Stimulated activated CD4-positive, alpha-beta T cell treated with anti-CD3 and anti-CD28 coated beads, Interleukin-2, amount 100 ng/mL, for 4 hours (primary cell): Measurements from ENCODE around the gene WDR3.
"Not testable (repeated sequence)": the region's sequence is repeated elsewhere in the genome, so short reads cannot be mapped to it uniquely, and the experiment has no call there.

ENCODE experiments used
- DNase-seq: peaks from one replicate; pipeline ENCODE4 v3.0.0-alpha.2; 2020; ENCODE audit warnings: low read depth

WDR3 gene

DNA sequence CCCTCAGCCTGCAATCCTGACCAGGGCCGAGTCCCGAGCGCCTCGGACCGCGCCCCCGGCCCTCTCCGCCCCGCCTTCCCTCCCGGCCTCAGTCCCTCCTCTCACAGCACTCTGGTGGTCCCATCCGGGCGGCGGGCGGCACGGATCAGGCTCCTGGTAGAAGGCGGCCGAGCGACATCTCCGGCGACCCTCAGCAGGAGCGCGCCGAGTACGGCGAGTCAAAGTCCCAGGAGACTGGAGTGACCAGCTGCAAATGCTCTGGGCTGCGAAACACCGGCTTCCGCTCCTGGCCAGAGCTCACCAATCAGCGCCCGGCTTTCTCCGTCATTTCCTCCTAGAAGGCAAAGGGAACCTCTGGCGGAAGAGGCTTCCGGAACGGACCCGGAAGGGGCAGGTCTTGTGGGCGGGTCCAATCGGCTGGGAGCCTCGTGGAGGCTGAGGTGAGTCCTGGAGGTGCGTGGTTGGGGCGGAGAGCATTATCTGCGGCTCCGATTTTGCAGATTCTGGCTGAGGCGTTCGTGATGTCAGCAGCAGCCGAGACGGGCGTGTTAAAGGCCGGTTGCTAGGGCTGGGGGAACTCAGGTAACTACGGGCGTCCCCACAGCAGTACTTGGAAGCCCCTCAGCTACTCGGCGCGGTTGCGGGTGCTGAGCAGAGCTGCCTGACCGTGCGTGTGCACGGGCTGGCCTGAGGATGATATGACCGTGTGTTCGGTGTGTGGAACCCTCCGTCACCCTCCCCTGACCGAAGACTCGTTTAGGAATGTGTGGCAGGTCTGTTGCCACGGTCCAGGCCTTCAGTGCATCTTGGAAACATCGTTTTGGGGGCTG is at the start of gene WDR3, which contains the start of gene GDAP2:
Gene WDR3, plus strand, starts transcription at position 397 of the 830 bp plus-strand sequence. CDS start 3,581 bp downstream, outside the sequence.
Gene GDAP2, minus strand, starts transcription at position 279 of the 830 bp plus-strand sequence. CDS start 9,264 bp downstream, outside the sequence.
- DNase-seq = peak; percentile 95

DNA sequence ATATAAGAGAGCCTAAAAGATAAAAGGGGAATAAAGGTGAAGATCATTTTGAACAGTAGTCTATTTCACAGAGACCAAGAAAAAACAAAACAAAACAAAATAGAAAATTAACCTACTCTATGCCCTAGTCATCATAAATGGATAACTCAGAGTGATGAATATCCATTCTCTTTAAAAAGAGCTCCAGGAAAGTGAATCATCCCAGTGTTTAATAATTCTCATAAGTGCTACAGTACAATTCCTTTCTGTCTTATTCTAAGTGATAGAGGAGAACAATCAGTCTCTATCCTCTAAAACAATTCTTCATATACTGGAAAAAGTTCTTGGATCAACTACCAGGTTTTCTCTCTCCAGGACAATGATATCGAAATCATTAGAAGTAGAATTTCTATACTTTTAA is 45.9 kb upstream of the WDR3 start:
- DNase-seq = no peak

DNA sequence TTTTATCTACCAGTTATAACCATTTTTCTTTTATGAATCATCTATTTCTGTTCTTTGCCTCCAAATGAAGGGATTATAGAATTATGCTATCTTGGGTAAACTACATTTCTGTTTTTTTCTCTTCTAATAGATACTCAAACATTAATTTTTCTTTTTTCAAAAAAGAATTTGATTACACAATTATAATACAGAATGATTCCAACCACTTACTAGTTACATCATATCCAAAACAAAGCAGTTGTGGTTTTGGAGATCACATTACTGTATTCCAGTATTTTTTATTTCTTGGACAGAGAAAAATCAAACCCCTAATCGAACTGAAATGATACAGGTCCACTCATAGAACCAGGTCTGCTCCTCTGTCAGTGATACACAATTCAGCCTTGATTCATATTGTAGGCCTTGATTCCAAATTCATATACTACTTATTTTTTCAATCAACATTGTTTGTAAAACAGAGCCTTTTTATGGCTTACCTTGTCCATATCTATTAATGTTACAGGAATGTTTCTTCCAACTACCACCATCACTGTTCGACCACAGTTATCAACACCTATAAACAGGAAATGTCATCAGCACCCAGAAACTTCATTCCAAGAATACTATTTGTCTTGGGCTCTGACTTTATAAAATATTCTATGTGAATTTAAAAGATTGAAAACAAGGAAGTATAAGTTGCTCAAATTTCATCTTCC is 43.3 kb upstream of the WDR3 start:
- DNase-seq = no peak

DNA sequence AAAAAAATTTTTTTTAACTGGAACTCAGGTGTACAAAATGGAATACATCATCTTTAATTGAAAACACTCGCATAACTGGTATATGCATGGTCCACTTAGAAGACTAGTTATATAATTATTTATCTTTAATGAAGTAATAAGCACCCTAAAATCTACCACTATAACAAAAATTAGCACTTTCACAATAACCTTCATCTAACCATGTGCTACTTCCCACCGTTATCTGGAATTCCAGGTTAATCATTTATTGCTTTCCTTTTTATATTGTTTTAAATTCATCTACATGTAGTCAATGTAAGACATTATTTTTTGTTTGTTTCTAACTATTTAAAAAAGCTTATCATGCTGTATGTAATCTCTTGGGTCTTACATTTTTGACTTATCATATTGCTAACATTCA is 39.1 kb upstream of the WDR3 start:
- no peak for DNase-seq

DNA sequence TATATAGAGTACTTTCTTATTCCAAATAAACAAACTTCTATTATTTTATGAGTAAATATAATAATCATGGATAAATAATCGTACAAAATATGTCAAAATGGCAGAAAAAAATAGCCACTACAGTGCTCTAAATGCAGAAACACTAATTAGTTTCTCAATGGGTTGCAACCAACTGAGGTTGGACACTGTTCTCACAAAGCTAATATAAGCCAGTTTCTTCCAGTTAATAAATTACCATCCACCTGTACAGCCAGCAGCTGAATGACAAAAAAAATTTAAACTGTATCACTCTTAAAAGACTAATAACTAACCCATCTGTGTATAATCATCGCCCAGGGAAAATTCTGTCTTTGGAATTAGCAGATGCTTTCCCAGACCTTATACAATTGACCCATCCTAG is 37.0 kb upstream of the WDR3 start:
- no peak for DNase-seq

DNA sequence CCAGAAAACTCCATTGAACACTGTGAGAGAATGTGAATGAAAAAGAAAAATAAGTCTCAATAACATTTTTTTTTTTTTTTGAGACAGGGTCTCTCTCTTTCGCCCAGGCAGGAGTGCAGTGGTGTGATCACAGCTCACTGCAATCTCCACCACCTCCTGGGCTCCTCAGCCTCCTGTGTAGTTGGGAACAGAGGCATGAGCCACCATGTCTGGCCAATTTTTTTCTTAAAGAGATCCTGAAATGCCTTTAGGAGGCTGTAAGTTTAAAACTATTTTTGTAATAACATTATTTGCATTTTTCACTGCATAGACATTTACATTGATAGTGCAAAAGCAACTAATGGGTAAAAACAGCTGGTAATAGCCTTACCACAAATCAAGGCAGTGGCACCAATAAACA is 35.5 kb upstream of the WDR3 start:
- DNase-seq = no peak

DNA sequence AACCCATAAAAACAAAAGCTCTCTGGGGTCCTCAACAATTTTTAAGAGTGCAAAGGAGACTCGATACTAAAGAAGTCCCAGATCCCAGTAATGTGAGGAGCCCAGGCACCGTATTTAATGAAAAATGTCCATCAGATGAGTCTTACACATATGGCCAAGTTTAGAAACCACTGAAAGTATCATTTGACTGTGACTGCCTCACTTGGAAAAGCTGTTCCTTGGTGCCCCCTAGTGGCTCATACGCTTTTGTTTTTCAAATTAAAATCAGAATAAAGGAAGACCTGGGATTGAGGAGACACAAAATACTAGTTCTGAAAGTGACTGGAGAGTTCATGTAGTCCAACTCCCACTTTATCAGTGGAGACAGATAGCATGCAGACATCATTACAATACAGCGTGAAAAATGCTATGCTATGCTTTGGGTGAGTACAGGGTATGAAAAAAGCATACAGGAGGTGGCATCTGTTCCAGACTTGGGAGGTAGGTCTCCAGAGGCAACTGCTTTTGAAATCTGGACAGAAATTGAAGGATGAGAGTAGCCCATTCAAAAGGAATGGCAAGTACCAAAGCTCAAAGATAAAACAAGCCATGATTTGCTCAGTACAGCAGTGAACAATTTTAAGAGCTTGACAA is 33.9 kb upstream of the WDR3 start:
- DNase-seq = peak; percentile 30

DNA sequence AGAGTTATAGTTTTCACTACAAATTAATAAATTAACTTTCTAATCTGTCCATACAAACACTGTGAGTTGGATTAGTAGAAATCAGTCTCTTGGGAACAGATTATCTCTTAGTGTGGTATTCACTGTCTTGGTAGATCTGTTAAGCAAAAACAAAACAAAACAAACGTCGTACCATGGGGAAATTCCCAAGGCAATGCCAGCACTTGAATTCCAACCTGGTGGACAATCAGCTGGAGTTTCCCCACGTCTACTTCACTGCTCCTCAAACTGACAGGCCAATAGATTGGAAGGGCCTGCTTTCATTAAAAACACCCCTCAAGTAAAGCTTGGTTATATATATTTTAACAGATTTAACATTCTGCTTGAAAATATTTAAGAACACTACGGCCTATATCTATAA is 32.0 kb upstream of the WDR3 start:
- DNase-seq = no peak

DNA sequence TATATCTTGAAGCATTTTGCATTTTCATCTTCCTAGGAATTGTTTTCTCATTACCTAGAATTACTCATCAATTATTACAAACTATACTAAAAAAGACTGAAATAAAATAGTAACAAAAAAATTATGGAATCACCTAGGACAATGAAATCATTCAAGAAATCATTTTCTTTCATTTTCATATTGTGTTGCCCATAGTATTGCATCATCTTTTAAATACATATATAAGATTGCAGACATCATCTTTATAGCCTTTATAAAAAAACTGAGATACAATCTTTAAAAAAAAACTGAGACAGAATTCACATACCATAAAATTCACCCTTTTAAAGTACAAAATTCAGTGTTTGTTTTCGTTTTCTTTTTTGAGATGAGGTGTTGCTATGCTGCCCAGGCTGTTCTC is 29.7 kb upstream of the WDR3 start:
- no peak for DNase-seq

DNA sequence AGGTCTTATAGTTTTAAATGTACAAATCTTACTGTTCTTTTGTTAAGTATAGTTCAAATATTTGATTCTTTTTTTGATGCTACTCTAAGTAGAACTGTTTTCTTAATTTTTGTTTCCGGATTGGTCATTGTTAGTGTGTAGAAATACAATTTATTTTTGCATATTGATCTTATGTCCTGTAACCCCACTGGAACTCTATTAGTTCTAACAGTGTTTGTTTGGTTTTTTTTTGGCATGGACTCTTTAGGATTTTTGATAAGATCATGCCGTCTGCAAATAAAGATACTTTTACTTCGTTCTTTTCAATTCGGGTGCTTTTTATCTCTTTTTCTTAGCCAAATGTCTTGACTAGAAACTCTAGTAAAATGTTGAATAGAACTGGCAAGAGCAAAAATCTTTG is 26.6 kb upstream of the WDR3 start:
- DNase-seq = no peak

DNA sequence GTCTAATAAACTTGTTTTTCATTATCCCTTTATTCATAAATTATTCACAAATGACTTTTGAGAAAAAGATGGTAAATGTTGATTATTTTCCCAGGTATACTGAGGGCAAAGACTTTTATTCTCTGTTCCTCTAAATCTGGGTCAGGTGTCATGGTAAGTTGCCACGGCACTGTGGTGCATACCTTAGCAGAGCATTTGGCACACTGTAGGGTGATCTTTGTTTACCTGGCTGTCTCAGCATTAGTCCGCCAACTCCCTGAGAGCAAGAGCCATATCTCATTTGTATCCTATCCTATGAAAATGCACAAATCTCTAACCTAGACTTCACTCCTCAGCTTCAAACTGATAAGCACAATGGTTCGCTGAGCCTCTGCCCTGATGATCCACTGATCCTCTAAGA is 25.1 kb upstream of the WDR3 start:
- no peak for DNase-seq

DNA sequence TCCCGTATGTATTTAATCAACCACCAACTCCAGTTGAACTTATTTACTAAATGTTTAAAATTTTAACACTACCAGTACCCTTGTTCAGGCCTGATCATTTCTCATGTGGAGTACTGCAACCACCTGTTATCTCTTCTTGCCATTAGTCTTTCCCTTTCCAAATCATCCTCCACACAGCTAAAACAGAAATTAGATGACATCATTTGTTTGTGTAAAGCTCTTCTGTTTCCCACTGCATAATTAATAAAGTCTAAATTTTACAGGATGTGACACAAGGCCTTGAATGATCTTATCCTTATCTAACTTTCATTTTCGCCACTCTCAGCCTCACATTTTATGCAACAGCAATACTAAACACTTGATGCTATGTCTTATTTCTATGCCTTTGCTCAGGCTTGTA is 24.5 kb upstream of the WDR3 start:
- DNase-seq = no peak

DNA sequence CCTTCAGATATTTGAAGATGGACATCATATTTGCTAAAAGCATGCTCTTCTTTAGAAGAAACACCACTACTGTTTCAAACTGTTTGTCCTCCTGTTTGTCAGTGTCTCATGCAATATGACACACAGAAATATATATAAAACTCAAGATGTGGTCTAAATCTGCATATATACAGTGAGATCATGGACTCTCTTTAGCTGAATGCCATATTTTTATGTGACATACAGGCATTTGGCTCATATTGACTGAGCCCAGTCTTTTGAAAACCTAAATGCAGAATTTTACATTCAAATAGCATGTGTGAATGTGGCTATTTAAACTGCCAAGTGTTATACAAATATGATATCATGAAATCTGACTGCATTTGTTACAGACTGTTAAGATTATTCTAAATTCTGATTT is 18.5 kb upstream of the WDR3 start:
- DNase-seq = no peak

DNA sequence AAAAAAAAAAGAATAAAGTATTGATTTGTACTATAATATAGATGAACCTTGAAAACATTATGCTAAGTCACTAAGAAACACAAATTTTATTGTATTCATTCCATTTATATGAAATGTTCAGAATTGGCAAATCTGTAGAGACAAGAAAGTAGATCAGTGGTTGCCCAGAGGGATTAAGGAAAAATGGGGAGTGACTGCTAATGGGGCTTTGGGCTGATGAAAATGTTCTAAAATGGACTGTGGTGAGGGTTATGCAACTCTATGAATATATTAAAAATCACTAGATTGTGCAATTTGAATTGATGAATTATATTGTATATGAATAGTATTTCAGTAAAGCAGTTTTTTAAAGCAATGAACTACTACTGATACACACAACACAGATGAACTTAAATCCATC is 10.2 kb upstream of the WDR3 start:
- no peak for DNase-seq

DNA sequence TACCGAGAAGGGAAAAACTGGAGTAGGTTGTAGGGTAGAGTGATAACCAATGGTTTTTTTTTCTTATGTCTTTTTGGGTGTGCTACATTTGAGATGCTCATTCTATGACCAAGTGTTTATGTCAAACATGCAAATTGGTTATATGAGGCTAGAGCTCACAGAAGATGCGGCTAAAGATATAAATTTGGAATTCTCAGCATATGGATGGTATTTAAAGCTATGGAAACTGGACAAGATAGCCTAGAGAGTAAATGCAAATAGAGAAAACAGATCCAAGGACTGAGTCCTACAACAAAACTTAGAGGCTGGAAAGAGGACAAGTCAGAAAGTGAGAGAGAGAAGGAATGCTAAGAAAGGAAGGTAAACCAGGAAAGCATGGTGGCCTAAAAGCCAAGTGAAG is 7.5 kb upstream of the WDR3 start:
- no peak for DNase-seq

DNA sequence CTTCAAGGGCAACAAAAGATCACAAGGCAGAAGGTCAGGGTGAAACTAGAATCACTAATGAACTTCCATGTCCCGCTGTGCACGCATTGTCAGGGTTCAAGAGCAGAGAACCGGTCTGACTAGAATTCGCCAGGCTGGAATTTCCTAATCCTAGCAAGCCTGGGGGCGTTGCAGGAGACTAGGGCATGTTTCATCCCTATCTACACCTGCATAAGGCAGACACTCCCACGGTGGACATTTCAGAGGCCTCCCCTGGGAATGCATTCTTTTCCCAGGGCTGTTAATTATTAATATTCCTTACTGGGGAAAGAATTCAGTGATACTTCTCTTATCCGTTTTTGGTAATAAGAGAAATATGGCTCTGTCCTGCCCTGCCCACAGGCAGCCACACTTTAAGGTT is 6.8 kb upstream of the WDR3 start:
- DNase-seq = not testable (repeated sequence)

DNA sequence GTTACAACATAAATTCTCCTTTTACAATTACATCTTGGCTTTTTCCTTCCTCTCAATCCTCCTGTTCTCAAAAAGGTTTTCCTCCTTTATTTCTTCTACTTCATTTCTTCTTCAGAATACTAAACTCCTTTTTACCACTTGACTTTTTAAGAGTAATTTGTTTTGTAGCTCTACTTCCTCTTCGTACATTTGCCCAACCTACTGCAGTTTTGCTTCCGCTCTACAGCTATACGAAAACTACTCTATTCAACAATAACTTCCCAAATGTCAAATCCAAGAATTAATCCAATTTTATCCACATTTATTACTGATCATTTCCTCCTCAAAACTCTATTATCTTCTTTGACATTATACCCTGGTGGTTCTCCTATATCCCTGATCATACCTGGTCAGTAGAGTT is 3.6 kb upstream of the WDR3 start:
- DNase-seq = no peak

DNA sequence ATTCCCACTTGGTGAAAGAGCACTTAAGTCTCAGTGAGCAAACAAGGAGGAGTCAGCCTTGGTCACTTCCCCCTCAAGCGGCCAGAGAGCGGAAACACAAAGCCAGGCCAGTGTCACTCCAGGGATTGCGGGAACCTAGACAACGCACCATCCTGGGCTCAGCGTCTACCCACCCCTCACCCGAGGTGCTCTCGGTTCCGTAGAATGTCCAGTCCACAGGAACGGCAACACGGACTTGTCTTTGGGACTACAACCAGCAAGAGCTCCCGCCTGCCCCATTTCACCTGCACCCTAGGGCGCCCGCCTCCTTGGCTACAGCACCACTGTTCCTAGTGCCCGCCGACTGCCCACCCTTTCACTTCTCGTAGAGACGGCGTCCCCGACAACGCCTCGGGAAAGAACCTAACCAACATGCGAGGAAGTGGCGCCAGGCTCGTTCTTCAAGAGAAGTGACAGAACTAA is 627 bp upstream of the WDR3 start:
- peak; percentile 9 for DNase-seq

DNA sequence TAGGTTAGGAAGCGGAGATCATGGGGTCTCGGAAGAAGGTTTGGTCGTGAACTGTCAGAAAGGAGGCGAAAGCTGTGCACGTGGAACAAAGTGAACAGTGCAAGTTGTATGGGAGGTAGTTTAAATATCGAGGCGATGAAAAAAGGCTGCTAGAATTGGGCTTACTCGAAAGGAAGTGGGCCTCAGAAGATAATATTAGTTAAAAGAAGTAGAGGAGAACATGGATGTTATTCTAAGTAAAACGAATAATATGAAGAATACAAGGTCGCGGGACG is 571 bp downstream of the WDR3 start:
- DNase-seq = no peak

DNA sequence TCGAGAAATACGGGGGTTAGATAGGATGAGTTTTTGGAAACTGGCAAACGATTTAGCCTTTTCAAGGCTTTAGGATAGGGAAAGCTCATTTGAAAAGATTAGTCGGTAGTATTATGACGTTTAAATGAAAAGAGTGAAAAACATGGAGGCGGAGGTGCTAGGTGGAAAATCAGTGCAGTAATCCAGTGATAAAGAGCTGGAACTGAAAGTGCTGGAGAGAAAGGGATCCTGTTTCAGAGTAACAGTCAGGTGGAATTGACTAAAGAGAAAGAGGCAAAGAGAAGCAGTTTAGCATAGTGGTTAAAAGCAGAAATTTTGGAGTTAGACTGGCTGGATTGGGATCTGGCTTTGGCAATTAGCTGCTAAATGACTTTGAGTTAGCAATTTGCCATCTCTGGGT is 945 bp downstream of the WDR3 start:
- DNase-seq = no peak

DNA sequence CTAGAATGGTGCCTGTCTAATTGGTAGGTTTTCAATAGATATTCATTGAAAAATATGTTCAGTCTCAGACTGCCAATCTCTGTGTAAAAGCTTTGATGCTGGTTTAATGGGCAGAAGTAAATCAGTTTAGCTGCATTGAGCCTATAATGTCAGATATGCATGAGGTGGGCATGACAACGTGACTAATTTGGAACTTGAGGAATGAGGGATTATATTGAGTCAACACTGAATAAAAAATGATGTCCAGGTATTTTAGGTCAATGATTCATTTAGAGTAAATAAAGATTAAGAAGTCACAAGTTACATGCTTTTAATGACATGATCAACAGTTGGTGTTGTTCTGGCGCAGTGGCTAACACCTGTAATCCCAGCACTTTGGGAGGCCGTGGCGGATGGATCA is 3.0 kb downstream of the WDR3 start:
- no peak for DNase-seq

DNA sequence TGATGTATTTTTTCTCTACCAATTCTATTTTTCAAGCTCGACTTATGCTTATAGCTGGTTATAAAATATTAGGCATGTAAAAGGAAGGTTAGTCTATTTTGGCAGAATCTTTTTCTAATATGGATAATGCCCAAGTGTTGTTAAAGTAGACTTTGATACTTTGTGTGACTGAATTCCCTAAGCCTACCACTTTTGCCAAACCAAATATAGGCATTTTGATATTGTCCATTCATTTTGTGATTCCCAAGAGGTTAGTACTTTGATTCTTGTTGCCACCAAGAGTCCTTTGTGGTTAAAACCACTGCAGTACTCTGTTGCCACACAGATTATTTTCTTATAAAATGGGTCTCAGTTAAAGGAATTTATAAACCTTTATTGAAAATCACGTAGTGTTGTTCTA is 4.2 kb downstream of the WDR3 start:
- no peak for DNase-seq

DNA sequence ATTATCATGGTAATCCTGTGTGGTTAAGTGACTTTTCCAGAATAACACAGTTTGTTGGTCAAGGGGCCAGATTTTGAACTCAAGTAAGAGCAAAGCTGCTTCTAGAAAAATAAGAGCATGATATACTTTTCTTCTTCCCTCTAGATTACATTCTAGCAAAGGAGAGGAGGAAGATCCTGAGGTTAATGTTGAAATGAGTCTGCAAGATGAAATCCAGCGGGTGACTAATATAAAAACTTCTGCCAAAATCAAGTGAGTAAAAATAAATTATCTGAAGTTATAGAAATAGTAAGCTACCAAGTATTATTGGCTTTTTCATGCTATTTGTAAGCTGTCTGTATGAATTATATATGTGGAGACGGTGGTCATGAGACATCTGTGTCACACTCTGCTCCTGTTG is 12.8 kb downstream of the WDR3 start:
- no peak for DNase-seq
